Pons (tissue), 1 donor: Measurements from ENCODE around the gene SECISBP2.

Experiments used
- DNase-seq: peaks from one replicate; pipeline ENCODE4 v3.0.0-alpha.2; 2016; ENCODE audit warnings: low spot score

The SECISBP2 gene

GRCh38 chr9:89408628-89409101, 90.4 kb downstream of the SECISBP2 start:
- no peak for DNase-seq
